IgD-negative memory B cell (primary cell): ENCODE results near the gene TEX9. TPM values are rescaled to one million over a fixed set of nuclear protein-coding genes. Genes with fewer than 3 reads are reported as not detected.

Experiments
- polyA plus RNA-seq: library from polyadenylated mRNA; unstranded; fragments of 300-500 nt; fragmentation: Illumina TruSeq; gene quantifications from one replicate; pipeline ENCODE4 v1.2.3, GENCODE V29; 2021

The TEX9 gene
- polyA plus RNA-seq, 1 donor from 2014 or later, result 31.2 TPM

Other genes starting within 250 kb of the TEX9 start
- 3.4 TPM for gene RFX7, start 121.5 kb upstream of the TEX9 start, polyA plus RNA-seq
- 0.63 TPM for gene MNS1, start 99.7 kb downstream of the TEX9 start, polyA plus RNA-seq